IMR-90 (cell line): ENCODE measurements around the gene PLXND1. TPM values are rescaled to one million over a fixed set of nuclear protein-coding genes. Genes with fewer than 3 reads are reported as not detected.

Experiments
- ATAC-seq: fragments of 200-7000 bp; cut with Tn5 transposase; 2 replicates; pipeline ENCODE4 v1.9.1; 2020; ENCODE audit warnings: low read depth, mild to moderate bottlenecking, moderate library complexity
- BruUV-seq: library from RNA; stranded (reverse); fragments of 400-500 nt; replicated peaks from 2 replicates; lab custom pipeline; 2021; lab: Mats Ljungman, UMichigan
- CTCF ChIA-PET: fragments of 300-600 bp; formaldehyde crosslinking; extraction: SDS; loops from one replicate; lab custom pipeline; 2021; ENCODE audit warnings: antibody characterized with exemption; lab: Yijun Ruan, JAX
- POLR2A ChIA-PET: fragments of 300-600 bp; sonication (Branson Sonifier 250); formaldehyde crosslinking; loops from one replicate; lab custom pipeline; 2022; ENCODE audit warnings: antibody characterized with exemption; ENCODE audit not compliant: unreplicated experiment; lab: Charles Lee
- DNase-seq: peaks from one replicate; pipeline ENCODE4 v3.0.0; 2013
- H2AFZ ChIP-seq: replicated peaks from 2 replicates; pipeline ENCODE3; 2013; ENCODE audit warnings: low read length, mild to moderate bottlenecking; ENCODE audit not compliant: poor library complexity
- H2AK5ac ChIP-seq: 2 replicates; pipeline ENCODE4 v1.6.1; 2013; ENCODE audit warnings: low read depth, low read length, inconsistent platforms
- H2AK9ac ChIP-seq: replicated peaks from 2 replicates; pipeline ENCODE3; 2013; ENCODE audit warnings: mild to moderate bottlenecking, low read depth, low read length, moderate library complexity; ENCODE audit not compliant: poor library complexity
- H2BK120ac ChIP-seq: 2 replicates; pipeline ENCODE4 v1.6.1; 2013; ENCODE audit warnings: low read depth, low read length, inconsistent platforms
- H2BK15ac ChIP-seq: 3 replicates; pipeline ENCODE4 v1.6.1; 2013; ENCODE audit warnings: low read depth, low read length, inconsistent platforms
- H2BK20ac ChIP-seq: 2 replicates; pipeline ENCODE4 v1.6.1; 2013; ENCODE audit warnings: low read depth, mild to moderate bottlenecking, inconsistent platforms, low read length, moderate library complexity
- H2BK5ac ChIP-seq: 2 replicates; pipeline ENCODE4 v1.6.1; 2013; ENCODE audit warnings: mild to moderate bottlenecking, low read depth, low read length, inconsistent platforms; ENCODE audit not compliant: poor library complexity, severe bottlenecking
- H3K14ac ChIP-seq: replicated peaks from 2 replicates; pipeline ENCODE4 v1.6.1; 2013; ENCODE audit warnings: low read depth, low read length, inconsistent platforms
- H3K18ac ChIP-seq: 2 replicates; pipeline ENCODE4 v1.6.1; 2013; ENCODE audit warnings: low read depth, low read length, control low read depth
- H3K23ac ChIP-seq: 2 replicates; pipeline ENCODE4 v1.6.1; 2013; ENCODE audit warnings: low read depth, low read length, inconsistent platforms
- H3K27ac ChIP-seq: 2 replicates; pipeline ENCODE4 v1.5.1; 2013; ENCODE audit warnings: mild to moderate bottlenecking, control low read depth, low read length; ENCODE audit not compliant: insufficient read depth
- H3K27me3 ChIP-seq: 2 replicates; pipeline ENCODE4 v1.6.1; 2013; ENCODE audit warnings: low read length; ENCODE audit not compliant: control insufficient read depth, insufficient read depth
- H3K36me3 ChIP-seq: 2 replicates; pipeline ENCODE4 v1.6.1; 2013; ENCODE audit warnings: low read length, mixed read lengths; ENCODE audit not compliant: control insufficient read depth, insufficient read depth
- H3K4ac ChIP-seq: 2 replicates; pipeline ENCODE4 v1.6.1; 2013; ENCODE audit warnings: low read depth, low read length, inconsistent platforms
- H3K4me1 ChIP-seq: 2 replicates; pipeline ENCODE4 v1.6.1; 2013; ENCODE audit warnings: low read length, mixed read lengths; ENCODE audit not compliant: control insufficient read depth, insufficient read depth
- H3K4me2 ChIP-seq: 2 replicates; pipeline ENCODE4 v1.6.1; 2013; ENCODE audit warnings: low read depth, mild to moderate bottlenecking, control low read depth, low read length, moderate library complexity
- H3K4me3 ChIP-seq: 2 replicates; pipeline ENCODE4 v1.5.1; 2013; ENCODE audit warnings: low read depth, mild to moderate bottlenecking, control low read depth, low read length, moderate library complexity; ENCODE audit not compliant: insufficient read depth
- H3K56ac ChIP-seq: 2 replicates; pipeline ENCODE4 v1.6.1; 2013; ENCODE audit warnings: low read length, inconsistent platforms; ENCODE audit not compliant: insufficient read depth; ENCODE audit errors: extremely low read depth
- H3K79me1 ChIP-seq, 2 experiments: 2 replicates each; pipeline ENCODE4 v1.6.1; 2013; ENCODE audit warnings: low read length in 2 of 2, inconsistent platforms in 1 of 2, low read depth in 1 of 2
- H3K9ac ChIP-seq: 2 replicates; pipeline ENCODE4 v1.6.1; 2013; ENCODE audit warnings: low read depth, low read length, control low read depth
- H3K9me1 ChIP-seq: 2 replicates; pipeline ENCODE4 v1.6.1; 2013; ENCODE audit warnings: low read length, inconsistent platforms; ENCODE audit not compliant: insufficient read depth
- H3K9me3 ChIP-seq: 2 replicates; pipeline ENCODE4 v1.6.1; 2013; ENCODE audit warnings: low read length; ENCODE audit not compliant: control insufficient read depth, insufficient read depth
- H4K20me1 ChIP-seq: 2 replicates; pipeline ENCODE4 v1.6.1; 2013; ENCODE audit warnings: low read length, inconsistent platforms; ENCODE audit not compliant: insufficient read depth
- H4K5ac ChIP-seq: 2 replicates; pipeline ENCODE4 v1.6.1; 2013; ENCODE audit warnings: mild to moderate bottlenecking, low read depth, low read length, control low read depth
- H4K8ac ChIP-seq, 2 experiments: 2 replicates each; pipeline ENCODE4 v1.6.1; 2013; ENCODE audit warnings: low read depth in 2 of 2, low read length in 2 of 2, control low read depth in 1 of 2, inconsistent platforms in 1 of 2
- H4K91ac ChIP-seq: 2 replicates; pipeline ENCODE4 v1.6.1; 2013; ENCODE audit warnings: low read depth, low read length, inconsistent platforms; ENCODE audit not compliant: insufficient read depth
- FOS ChIP-seq: fragments of 150-350 bp; IDR thresholded peaks from 2 replicates; pipeline ENCODE4 v1.6.1; 2016; ENCODE audit warnings: low read depth, low read length
- RCOR1 ChIP-seq: IDR thresholded peaks from 2 replicates; pipeline ENCODE4 v1.6.1; 2012; ENCODE audit warnings: mild to moderate bottlenecking, low read length, improper control_type of control experiment; ENCODE audit not compliant: insufficient replicate concordance
- RFX5 ChIP-seq: IDR thresholded peaks from 2 replicates; pipeline ENCODE4 v1.8.0; 2012; ENCODE audit warnings: low read depth, mild to moderate bottlenecking, low read length, moderate library complexity
- SMC3 ChIP-seq: fragments of 150-350 bp; IDR thresholded peaks from 2 replicates; pipeline ENCODE4 v1.6.1; 2016; ENCODE audit warnings: low read depth, mild to moderate bottlenecking, antibody characterized with exemption, low read length, moderate library complexity
- WGBS, 2 experiments: methylation state at CpG; one replicate each; pipeline versions ENCODE4 v1.1.5 to v1.1.7; 2013; ENCODE audit warnings: missing lambda C conversion rate in 2 of 2; ENCODE audit not compliant: insufficient read length in 1 of 2; ENCODE audit errors: extremely low coverage in 2 of 2; 5-methylcytosine and 5-hydroxymethylcytosine counted together
- dilution Hi-C: fragments of 300-500 bp; cut with HindIII; formaldehyde crosslinking; loops from one replicate; pipeline ENCODE4 v1.14.3; 2018; ENCODE audit warnings: low sequenced_read_pairs; ENCODE audit not compliant: unreplicated experiment
- in situ Hi-C: fragments of 300-500 bp; cut with MboI; formaldehyde crosslinking; loops from 3 replicates; pipeline ENCODE4 v1.14.3; 2019; ENCODE audit warnings: low sequenced_read_pairs, inconsistent platforms, mixed read lengths
- intact Hi-C: fragments of 100-400 bp; cut with micrococcal nuclease; formaldehyde crosslinking; loops from 2 replicates; pipeline ENCODE4 v1.10.0; 2022
- polyA plus RNA-seq, 3 experiments: library from polyadenylated mRNA; depleted of rRNA; stranded (reverse); fragments of >200 nt; gene quantifications; 2 replicates each; pipeline ENCODE4 v1.2.3, GENCODE V29; 2012; ENCODE audit warnings: low replicate concordance in 1 of 3
- total RNA-seq: library from RNA; depleted of rRNA; stranded (reverse); fragments of >200 nt; gene quantifications from 2 replicates; pipeline ENCODE4 v1.2.3, GENCODE V29; 2012

Gene PLXND1
- total and polyA plus RNA-seq, 2 of the 4 experiments (the other 2 are of a cell fraction), result 19.2 to 67.1 TPM

GRCh38 chr3:129556890-129557547 lies 49.5 kb downstream of the PLXND1 start:
- no peak overlapping the region for H3K18ac ChIP-seq
- no peak overlapping the region for H4K91ac ChIP-seq
- H3K14ac ChIP-seq, result no peak overlapping the region
- no peaks in the 10 kb centered on the region for H4K20me1 ChIP-seq
- peaks cover 13 to 41% of the 10 kb centered on the region in 2 experiments; a peak in 3 of 4 replicates for H3K79me1 ChIP-seq
- in situ Hi-C loops, result no loop called here
- peaks cover 37% of the 10 kb centered on the region for H3K4me1 ChIP-seq
- H2AK9ac ChIP-seq, result no peak overlapping the region
- H4K5ac ChIP-seq, result no peak overlapping the region
- peak overlapping the region; percentile 47; the same call in 1 of the 2 replicates for H2BK120ac ChIP-seq
- no TSS peak for BruUV-seq
- ChIA-PET CTCF (no interaction called here), POLR2A (no interaction called here)
- H2BK5ac ChIP-seq, result no peak overlapping the region
- H2AK5ac ChIP-seq, result peak overlapping the region; percentile 87; the same call in 1 of the 2 replicates
- no peaks in the 10 kb centered on the region for H3K27me3 ChIP-seq
- no peak overlapping the region for H3K4me2 ChIP-seq
- no peaks in the 10 kb centered on the region for H3K9me3 ChIP-seq
- intact Hi-C loops, result no loop called here
- H3K56ac ChIP-seq, result no peak overlapping the region
- dilution Hi-C loops, result no loop called here
- H3K9me1 ChIP-seq, result peaks cover 21% of the 10 kb centered on the region
- H2BK15ac ChIP-seq, result no peak overlapping the region
- H4K8ac ChIP-seq, result peak overlapping the region in 1 of 2 experiments; percentile 20; a peak in 1 of 4 replicates
- H3K4me3 ChIP-seq, result no peak overlapping the region
- no peak overlapping the region for H2BK20ac ChIP-seq
- peak overlapping the region; percentile 98; the same call in 1 of the 2 replicates for H3K4ac ChIP-seq
- H3K27ac ChIP-seq, result no peak overlapping the region
- TF ChIP-seq RCOR1 (no peak), FOS (no peak), SMC3 (no peak), RFX5 (no peak)
- no peak overlapping the region for H3K9ac ChIP-seq
- no peak overlapping the region for H3K23ac ChIP-seq
- WGBS, 2 experiments, result 75% methylated on average over 10 of the region's 31 CpGs; no CpG with 5 or more reads in 1 of the 2 experiments
- H2AFZ ChIP-seq, result no peak overlapping the region
- ATAC-seq (no peak), DNase-seq (no peak)
- H3K36me3 ChIP-seq, result peaks cover 32% of the 10 kb centered on the region
